SU-DHL-6 (cell line): ENCODE data around the gene PRDM7.

Experiments
- CTCF ChIP-seq: fragments of 200-600 bp; sonication (generic); IDR thresholded peaks from one replicate; pipeline ENCODE4 v1.5.1; 2017; ENCODE audit warnings: antibody characterized with exemption, mild to moderate bottlenecking, low read length, moderate library complexity; ENCODE audit not compliant: insufficient read depth, poor library complexity, severe bottlenecking
- EZH2phosphoT487 ChIP-seq: fragments of 200-600 bp; sonication (generic), shearing (Covaris generic); conservative IDR thresholded peaks from 2 replicates; pipeline ENCODE4 v1.6.1; 2018; ENCODE audit warnings: mild to moderate bottlenecking, antibody characterized with exemption, low read length, moderate library complexity, mixed read lengths

DNA sequence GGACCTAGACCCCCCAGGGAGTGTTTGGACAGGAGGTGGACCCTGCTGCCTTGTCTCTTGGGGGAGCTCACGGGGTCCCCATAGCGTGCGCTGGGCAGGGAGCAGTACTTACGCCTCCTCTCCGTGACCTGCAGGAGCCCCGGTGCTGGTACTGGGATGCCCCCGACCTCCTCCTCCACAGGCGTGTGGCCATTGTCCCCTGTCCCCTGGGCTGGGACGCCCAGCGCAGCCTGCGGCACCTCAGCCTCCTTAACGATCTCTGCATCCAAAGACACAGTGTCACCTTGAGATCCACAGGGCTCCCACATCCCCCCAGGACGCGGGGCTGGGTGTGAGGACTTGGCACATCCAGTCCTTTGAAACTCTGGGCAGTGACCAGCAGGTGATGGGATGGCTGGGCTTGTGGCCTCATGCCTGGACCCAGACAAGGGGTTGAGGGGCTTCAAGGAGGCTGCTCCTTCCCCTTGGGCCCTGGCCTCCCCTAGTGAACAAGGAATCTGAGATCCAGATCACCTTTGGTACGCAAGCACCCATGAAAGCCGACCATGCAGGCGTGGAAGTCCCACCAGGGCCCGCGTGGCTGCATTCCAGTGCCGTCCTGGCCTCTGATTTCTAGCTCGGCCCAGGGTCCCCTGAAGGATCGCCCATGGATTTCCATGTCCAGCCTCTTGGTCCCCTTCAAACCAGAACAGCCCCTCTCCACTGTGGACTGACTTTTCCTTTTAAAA lies 67.8 kb downstream of the PRDM7 start:
- TF ChIP-seq CTCF (no peak), EZH2phosphoT487 (no peak)
